Measurements from ENCODE around the gene ANO9.

GRCh38 chr11:419248-420005, 22.4 kb downstream of the ANO9 start:
- TF ChIP-seq CTCF (IDR thresholded peaks at IDR 0.05; ENCODE audit: low read length) (no peak), EZH2phosphoT487 (IDR thresholded peaks at IDR 0.05; ENCODE audit: low read length) (no peak)
